KG1 (cell line): ENCODE measurements around the gene PLEKHG2.

Experiments used
- DNase-seq: peaks from one replicate; lab custom pipeline; 2025; lab: John Stamatoyannopoulos, UW

Gene PLEKHG2

GRCh38 chr19:39406656-39407409 lies 5.6 kb upstream of the PLEKHG2 start, which contains the start of gene ZFP36:
Gene ZFP36 (plus strand): TSS chr19:39406847. CDS start chr19:39406905, 58 bp downstream.
- DNase-seq: peak; percentile 45

GRCh38 chr19:39407410-39407659 lies 5.1 kb upstream of the PLEKHG2 start:
- no peak for DNase-seq

GRCh38 chr19:39407660-39408391 lies 4.6 kb upstream of the PLEKHG2 start:
- no peak for DNase-seq

GRCh38 chr19:39408392-39409207 lies 3.9 kb upstream of the PLEKHG2 start:
- DNase-seq: no peak

- no peak for DNase-seq
Observed at GRCh38 chr19:39409208-39410016, 3.1 kb upstream of the PLEKHG2 start.

GRCh38 chr19:39410017-39410830 lies 2.2 kb upstream of the PLEKHG2 start:
- DNase-seq: no peak

GRCh38 chr19:39410831-39411080 lies 1.7 kb upstream of the PLEKHG2 start:
- DNase-seq: no peak

GRCh38 chr19:39411081-39411831 lies 1.2 kb upstream of the PLEKHG2 start:
- no peak for DNase-seq

- peak; percentile 99 for DNase-seq
Observed at GRCh38 chr19:39411832-39412099, 703 bp upstream of the PLEKHG2 start.

- no peak for DNase-seq
Observed at GRCh38 chr19:39412867-39413271, 400 bp downstream of the PLEKHG2 start.

GRCh38 chr19:39413272-39413910 lies 922 bp downstream of the PLEKHG2 start:
- no peak for DNase-seq

- DNase-seq: no peak
Observed at GRCh38 chr19:39413911-39414608, 1.6 kb downstream of the PLEKHG2 start.

GRCh38 chr19:39415111-39416046 lies 2.9 kb downstream of the PLEKHG2 start:
- no peak for DNase-seq

GRCh38 chr19:39416152-39417120 lies 4.0 kb downstream of the PLEKHG2 start:
- no peak for DNase-seq

- no peak for DNase-seq
Observed at GRCh38 chr19:39417463-39418181, 5.2 kb downstream of the PLEKHG2 start.

- DNase-seq: no peak
Observed at GRCh38 chr19:39419003-39419402, 6.5 kb downstream of the PLEKHG2 start.

GRCh38 chr19:39420769-39421168 lies 8.3 kb downstream of the PLEKHG2 start:
- DNase-seq: no peak
